GM23338 (cell line): ENCODE measurements around the gene ACSBG1.

ENCODE experiments used
- CREB1 ChIP-seq: fragments of 250-450 bp; sonication (Bioruptor Pico); IDR thresholded peaks from 2 replicates; pipeline ENCODE4 v1.5.0; 2020; ENCODE audit warnings: low read depth, mild to moderate bottlenecking, moderate library complexity
- EZH2 ChIP-seq: fragments of 200-600 bp; sonication (generic); IDR thresholded peaks from one replicate; pipeline ENCODE4 v1.8.0; 2017; ENCODE audit warnings: antibody characterized with exemption, mild to moderate bottlenecking, low read depth; ENCODE audit not compliant: unreplicated experiment
- EZH2phosphoT487 ChIP-seq: fragments of 200-600 bp; sonication (generic); IDR thresholded peaks from one replicate; pipeline ENCODE4 v1.8.1; 2018; ENCODE audit warnings: antibody characterized with exemption; ENCODE audit not compliant: unreplicated experiment
- JUNB ChIP-seq: IDR thresholded peaks from one replicate; pipeline ENCODE4 v1.6.1; 2016; ENCODE audit warnings: antibody characterized with exemption; ENCODE audit not compliant: unreplicated experiment
- POLR2AphosphoS5 ChIP-seq: IDR thresholded peaks from 2 replicates; pipeline ENCODE4 v1.6.1; 2016; ENCODE audit warnings: antibody characterized with exemption, low read depth
- STAT1 ChIP-seq: IDR thresholded peaks from one replicate; pipeline ENCODE4 v1.6.1; 2016; ENCODE audit warnings: antibody characterized with exemption; ENCODE audit not compliant: unreplicated experiment
- ZNF331 ChIP-seq: fragments of 250-450 bp; sonication (Bioruptor Pico); IDR thresholded peaks from 2 replicates; pipeline ENCODE4 v1.5.0; 2020; ENCODE audit warnings: low read depth, mild to moderate bottlenecking, moderate library complexity
- TF ChIP-seq, protein P1 (sequence below): IDR thresholded peaks from one replicate; pipeline ENCODE4 v1.6.1; 2018; ENCODE audit warnings: antibody characterized with exemption; ENCODE audit not compliant: unreplicated experiment
- TF ChIP-seq, protein P2 (sequence below), 2 experiments: fragments of 200-600 bp in 1 of 2; sonication (generic) in 1 of 2; conservative IDR thresholded peaks; 2 replicates each; pipeline versions ENCODE4 v1.5.1 to v1.6.1; 2016 to 2017; ENCODE audit warnings: antibody characterized with exemption in 2 of 2, low read depth in 2 of 2, mild to moderate bottlenecking in 2 of 2, moderate library complexity in 1 of 2
- TF ChIP-seq, protein P3 (sequence below): IDR thresholded peaks from 2 replicates; pipeline ENCODE4 v1.6.1; 2016; ENCODE audit warnings: antibody characterized with exemption

DNA sequence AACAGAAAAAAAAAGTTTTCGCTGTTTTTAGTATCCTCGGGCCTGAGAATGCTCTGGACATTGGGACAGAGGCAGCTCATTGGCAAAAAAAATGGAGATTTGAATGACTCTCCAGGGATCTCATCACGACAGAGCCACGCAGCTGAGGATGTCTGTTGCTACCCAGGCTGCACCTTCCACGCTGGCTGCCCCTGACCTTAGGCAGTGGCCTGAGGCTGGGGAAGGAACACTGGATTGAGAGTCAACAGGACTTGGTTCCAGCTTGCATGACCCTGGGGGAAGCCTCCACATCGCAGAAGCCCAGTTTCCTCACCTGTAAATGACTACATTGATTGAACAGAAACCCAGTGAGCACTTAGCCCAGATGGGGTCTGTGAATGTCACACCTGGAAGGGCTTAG is 8.7 kb upstream of the ACSBG1 start:
- TF ChIP-seq, protein P1, sequence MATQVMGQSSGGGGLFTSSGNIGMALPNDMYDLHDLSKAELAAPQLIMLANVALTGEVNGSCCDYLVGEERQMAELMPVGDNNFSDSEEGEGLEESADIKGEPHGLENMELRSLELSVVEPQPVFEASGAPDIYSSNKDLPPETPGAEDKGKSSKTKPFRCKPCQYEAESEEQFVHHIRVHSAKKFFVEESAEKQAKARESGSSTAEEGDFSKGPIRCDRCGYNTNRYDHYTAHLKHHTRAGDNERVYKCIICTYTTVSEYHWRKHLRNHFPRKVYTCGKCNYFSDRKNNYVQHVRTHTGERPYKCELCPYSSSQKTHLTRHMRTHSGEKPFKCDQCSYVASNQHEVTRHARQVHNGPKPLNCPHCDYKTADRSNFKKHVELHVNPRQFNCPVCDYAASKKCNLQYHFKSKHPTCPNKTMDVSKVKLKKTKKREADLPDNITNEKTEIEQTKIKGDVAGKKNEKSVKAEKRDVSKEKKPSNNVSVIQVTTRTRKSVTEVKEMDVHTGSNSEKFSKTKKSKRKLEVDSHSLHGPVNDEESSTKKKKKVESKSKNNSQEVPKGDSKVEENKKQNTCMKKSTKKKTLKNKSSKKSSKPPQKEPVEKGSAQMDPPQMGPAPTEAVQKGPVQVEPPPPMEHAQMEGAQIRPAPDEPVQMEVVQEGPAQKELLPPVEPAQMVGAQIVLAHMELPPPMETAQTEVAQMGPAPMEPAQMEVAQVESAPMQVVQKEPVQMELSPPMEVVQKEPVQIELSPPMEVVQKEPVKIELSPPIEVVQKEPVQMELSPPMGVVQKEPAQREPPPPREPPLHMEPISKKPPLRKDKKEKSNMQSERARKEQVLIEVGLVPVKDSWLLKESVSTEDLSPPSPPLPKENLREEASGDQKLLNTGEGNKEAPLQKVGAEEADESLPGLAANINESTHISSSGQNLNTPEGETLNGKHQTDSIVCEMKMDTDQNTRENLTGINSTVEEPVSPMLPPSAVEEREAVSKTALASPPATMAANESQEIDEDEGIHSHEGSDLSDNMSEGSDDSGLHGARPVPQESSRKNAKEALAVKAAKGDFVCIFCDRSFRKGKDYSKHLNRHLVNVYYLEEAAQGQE = no peak
- TF ChIP-seq, protein P2, sequence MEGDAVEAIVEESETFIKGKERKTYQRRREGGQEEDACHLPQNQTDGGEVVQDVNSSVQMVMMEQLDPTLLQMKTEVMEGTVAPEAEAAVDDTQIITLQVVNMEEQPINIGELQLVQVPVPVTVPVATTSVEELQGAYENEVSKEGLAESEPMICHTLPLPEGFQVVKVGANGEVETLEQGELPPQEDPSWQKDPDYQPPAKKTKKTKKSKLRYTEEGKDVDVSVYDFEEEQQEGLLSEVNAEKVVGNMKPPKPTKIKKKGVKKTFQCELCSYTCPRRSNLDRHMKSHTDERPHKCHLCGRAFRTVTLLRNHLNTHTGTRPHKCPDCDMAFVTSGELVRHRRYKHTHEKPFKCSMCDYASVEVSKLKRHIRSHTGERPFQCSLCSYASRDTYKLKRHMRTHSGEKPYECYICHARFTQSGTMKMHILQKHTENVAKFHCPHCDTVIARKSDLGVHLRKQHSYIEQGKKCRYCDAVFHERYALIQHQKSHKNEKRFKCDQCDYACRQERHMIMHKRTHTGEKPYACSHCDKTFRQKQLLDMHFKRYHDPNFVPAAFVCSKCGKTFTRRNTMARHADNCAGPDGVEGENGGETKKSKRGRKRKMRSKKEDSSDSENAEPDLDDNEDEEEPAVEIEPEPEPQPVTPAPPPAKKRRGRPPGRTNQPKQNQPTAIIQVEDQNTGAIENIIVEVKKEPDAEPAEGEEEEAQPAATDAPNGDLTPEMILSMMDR (conservative IDR thresholded peaks at IDR 0.05; ENCODE audit: low read depth in 2 of 2) = no peak
- TF ChIP-seq CREB1 (CRISPR knock-in tag) = no peak
- no peak for TF ChIP-seq EZH2
- no peak for TF ChIP-seq POLR2AphosphoS5
- TF ChIP-seq EZH2phosphoT487 = no peak
- TF ChIP-seq, protein P3, sequence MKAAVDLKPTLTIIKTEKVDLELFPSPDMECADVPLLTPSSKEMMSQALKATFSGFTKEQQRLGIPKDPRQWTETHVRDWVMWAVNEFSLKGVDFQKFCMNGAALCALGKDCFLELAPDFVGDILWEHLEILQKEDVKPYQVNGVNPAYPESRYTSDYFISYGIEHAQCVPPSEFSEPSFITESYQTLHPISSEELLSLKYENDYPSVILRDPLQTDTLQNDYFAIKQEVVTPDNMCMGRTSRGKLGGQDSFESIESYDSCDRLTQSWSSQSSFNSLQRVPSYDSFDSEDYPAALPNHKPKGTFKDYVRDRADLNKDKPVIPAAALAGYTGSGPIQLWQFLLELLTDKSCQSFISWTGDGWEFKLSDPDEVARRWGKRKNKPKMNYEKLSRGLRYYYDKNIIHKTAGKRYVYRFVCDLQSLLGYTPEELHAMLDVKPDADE = no peak
- no peak for TF ChIP-seq JUNB
- no peak for TF ChIP-seq STAT1
- TF ChIP-seq ZNF331 = no peak
